Natural killer cell (primary cell): ENCODE measurements around the gene TRIM69. TPM values are rescaled to one million over a fixed set of nuclear protein-coding genes. Genes with fewer than 3 reads are reported as not detected.

Source experiments
- ATAC-seq, 3 donors: fragments of 150-1000 bp in 2 of 3; fragments of 200-7000 bp in 1 of 3; cut with Tn5 transposase; 1 replicate in 1 of 3; 2 replicates in 2 of 3; pipeline ENCODE4 v1.10.0; 2021; ENCODE audit warnings: mild to moderate bottlenecking in 2 of 3, moderate library complexity in 2 of 3
- DNase-seq, 2 donors: peaks; one replicate each; pipeline versions ENCODE4 v3.0.0 to v3.0.0-alpha.2; 2013 to 2021; ENCODE audit warnings: mixed read lengths in 1 of 2
- H3K27ac ChIP-seq: one replicate; pipeline ENCODE4 v1.5.1; 2013; ENCODE audit warnings: mild to moderate bottlenecking, low read length
- H3K27me3 ChIP-seq: one replicate; pipeline ENCODE4 v1.6.1; 2013; ENCODE audit warnings: low read length; ENCODE audit not compliant: control insufficient read depth, insufficient read depth
- H3K36me3 ChIP-seq: one replicate; pipeline ENCODE4 v1.6.1; 2013; ENCODE audit warnings: low read length; ENCODE audit not compliant: control insufficient read depth, insufficient read depth
- H3K4me1 ChIP-seq: one replicate; pipeline ENCODE4 v1.6.1; 2013; ENCODE audit warnings: low read length; ENCODE audit not compliant: control insufficient read depth, insufficient read depth
- H3K4me3 ChIP-seq: one replicate; pipeline ENCODE4 v1.5.1; 2013; ENCODE audit warnings: low read length
- H3K9me3 ChIP-seq: one replicate; pipeline ENCODE4 v1.6.1; 2013; ENCODE audit warnings: low read length; ENCODE audit not compliant: control insufficient read depth, insufficient read depth
- H3K27ac Mint-ChIP-seq, 2 donors: one replicate each; pipeline ENCODE4 v1.8.0; 2022; ENCODE audit warnings: mild to moderate bottlenecking in 2 of 2, mixed read lengths in 2 of 2, moderate library complexity in 1 of 2
- H3K27me3 Mint-ChIP-seq, 2 donors: one replicate each; pipeline ENCODE4 v1.8.0; 2022; ENCODE audit warnings: low read depth in 2 of 2, mixed read lengths in 2 of 2
- H3K36me3 Mint-ChIP-seq: one replicate; pipeline ENCODE4 v1.8.0; 2022; ENCODE audit warnings: mixed read lengths
- H3K4me1 Mint-ChIP-seq, 2 donors: one replicate each; pipeline ENCODE4 v1.8.0; 2022; ENCODE audit warnings: mixed read lengths in 2 of 2
- H3K4me3 Mint-ChIP-seq: one replicate; pipeline ENCODE4 v1.8.0; 2022; ENCODE audit warnings: mild to moderate bottlenecking, moderate library complexity, mixed read lengths
- H3K9me3 Mint-ChIP-seq, 2 donors: one replicate each; pipeline ENCODE4 v1.8.0; 2022; ENCODE audit warnings: mixed read lengths in 2 of 2
- CTCF ChIP-seq: fragments of 200-600 bp; IDR thresholded peaks from one replicate; pipeline ENCODE4 v1.8.0; 2022; ENCODE audit warnings: antibody characterized with exemption
- WGBS: methylation state at CpG from one replicate; pipeline ENCODE4 v1.1.7; 2013; ENCODE audit warnings: missing lambda C conversion rate; ENCODE audit not compliant: insufficient coverage; 5-methylcytosine and 5-hydroxymethylcytosine counted together
- intact Hi-C: fragments of 100-400 bp; cut with micrococcal nuclease; formaldehyde crosslinking; loops from one replicate; pipeline ENCODE4 v1.14.2; 2022
- total RNA-seq, 4 donors: library from RNA; stranded (reverse); fragments of 120-200 nt in 1 of 4; gene quantifications; one replicate each; pipeline versions ENCODE4 v1.2.3 to v1.2.4, GENCODE V29; 2013 to 2022

The TRIM69 gene
- total RNA-seq, 3 donors from 2014 or later (not counting 1 experiment from before 2014, with no cell fraction given), result 14.2 to 20.1 (median 16.3) TPM

GRCh38 chr15:44715797-44716334 is 20.5 kb upstream of the TRIM69 start:
- peaks cover 79% of the 10 kb centered on the region for H3K36me3 ChIP-seq
- peak overlapping the region; percentile 92 to 100 for H3K27ac Mint-ChIP-seq
- no peak for TF ChIP-seq CTCF
- peaks cover 77% of the 10 kb centered on the region for H3K36me3 Mint-ChIP-seq
- intact Hi-C loops, result loop anchor here (1.0 to 10.0 kb wide), 2 partner anchors 10 to 869 kb away; partner anchors contain the start of gene BLOC1S6
- H3K27ac ChIP-seq, result peak overlapping the region; percentile 53
- WGBS, result 19% methylated on average over 1 of the region's 2 CpGs
- H3K4me3 ChIP-seq, result peak overlapping the region; percentile 99
- DNase-seq (peak in 1 of 2 donors; percentile 36), ATAC-seq (no peak)
- H3K27me3 Mint-ChIP-seq, result no peaks in the 10 kb centered on the region
- peaks cover 89 to 95% of the 10 kb centered on the region in 2 donors for H3K4me1 Mint-ChIP-seq
- H3K4me3 Mint-ChIP-seq, result peak overlapping the region; percentile 100
- no peaks in the 10 kb centered on the region for H3K27me3 ChIP-seq
- peaks cover 57% of the 10 kb centered on the region for H3K4me1 ChIP-seq
- H3K9me3 ChIP-seq, result no peaks in the 10 kb centered on the region
- no peaks in the 10 kb centered on the region for H3K9me3 Mint-ChIP-seq

GRCh38 chr15:44716983-44717602 is 19.2 kb upstream of the TRIM69 start:
- TF ChIP-seq CTCF, result no peak
- WGBS, result 24% methylated on average over 2 of the region's 2 CpGs
- H3K27me3 ChIP-seq, result no peaks in the 10 kb centered on the region
- H3K4me3 ChIP-seq, result no peak overlapping the region
- Mint-ChIP-seq H3K36me3 (peaks cover 74% of the 10 kb centered on the region), H3K4me1 (peaks cover 89 to 98% of the 10 kb centered on the region in 2 donors), H3K9me3 (no peaks in the 10 kb centered on the region), H3K4me3 (peak overlapping the region; percentile 100), H3K27ac (peak overlapping the region; percentile 92 to 100), H3K27me3 (no peaks in the 10 kb centered on the region)
- ATAC-seq (no peak), DNase-seq (peak in 1 of 2 donors; percentile 31)
- H3K4me1 ChIP-seq, result peaks cover 68% of the 10 kb centered on the region
- no peaks in the 10 kb centered on the region for H3K9me3 ChIP-seq
- peaks cover 77% of the 10 kb centered on the region for H3K36me3 ChIP-seq
- intact Hi-C loops, result loop anchor here (10.0 kb wide), 1 partner anchor 868 kb away; the partner anchor contains the start of gene BLOC1S6
- peak overlapping the region; percentile 53 for H3K27ac ChIP-seq

- no peaks in the 10 kb centered on the region for H3K27me3 Mint-ChIP-seq
- no peaks in the 10 kb centered on the region for H3K9me3 Mint-ChIP-seq
- Histone ChIP-seq H3K4me3 (no peak overlapping the region), H3K36me3 (peaks cover 65% of the 10 kb centered on the region), H3K27me3 (no peaks in the 10 kb centered on the region), H3K4me1 (peaks cover 78% of the 10 kb centered on the region), H3K9me3 (no peaks in the 10 kb centered on the region), H3K27ac (peak overlapping the region; percentile 87)
- H3K4me3 Mint-ChIP-seq, result peak overlapping the region; percentile 100
- intact Hi-C loops, result loop anchor here (10.0 kb wide), 1 partner anchor 866 kb away; the partner anchor contains the start of gene BLOC1S6
- DNase-seq, result peak in 1 of 2 donors; percentile 29
- peak overlapping the region; percentile 92 to 100 for H3K27ac Mint-ChIP-seq
- 35% methylated on average over 4 of the region's 4 CpGs for WGBS
- no peak for ATAC-seq
- no peak for TF ChIP-seq CTCF
- peaks cover 61% of the 10 kb centered on the region for H3K36me3 Mint-ChIP-seq
- peaks cover 82 to 90% of the 10 kb centered on the region in 2 donors for H3K4me1 Mint-ChIP-seq
Measured at GRCh38 chr15:44718180-44718926, 18.0 kb upstream of the TRIM69 start.
